GM12878 (cell line): ENCODE results near the gene TSPEAR. TPM values are rescaled to one million over a fixed set of nuclear protein-coding genes. Genes with fewer than 3 reads are reported as not detected.

Source experiments
- ATAC-seq: fragments of 200-7000 bp; cut with Tn5 transposase; 3 replicates; pipeline ENCODE4 v1.9.1; 2020; ENCODE audit warnings: mild to moderate bottlenecking, moderate library complexity
- BruUV-seq: library from RNA; stranded (reverse); fragments of 400-500 nt; replicated peaks from 2 replicates; lab custom pipeline; 2021; lab: Mats Ljungman, UMichigan
- CTCF ChIA-PET: fragments of 300-600 bp; sonication (Branson Sonifier 250); formaldehyde crosslinking; extraction: SDS; loops from one replicate; lab custom pipeline; 2021; ENCODE audit warnings: inconsistent platforms; lab: Yijun Ruan, JAX
- POLR2A ChIA-PET: fragments of 350-600 bp; formaldehyde crosslinking; extraction: SDS; loops from one replicate; lab custom pipeline; 2021; ENCODE audit warnings: inconsistent platforms; lab: Charles Lee
- RAD21 ChIA-PET: fragments of 300-600 bp; sonication (Branson Sonifier 250); formaldehyde crosslinking; loops from one replicate; lab custom pipeline; 2023; ENCODE audit warnings: antibody characterized with exemption; ENCODE audit not compliant: unreplicated experiment; lab: Charles Lee
- SMC1A ChIA-PET: fragments of 300-600 bp; sonication (Branson Sonifier 250); formaldehyde crosslinking; loops from one replicate; lab custom pipeline; 2023; ENCODE audit not compliant: unreplicated experiment, uncharacterized antibody; lab: Charles Lee
- DNase-seq: peaks from one replicate; pipeline ENCODE4 v3.0.0-alpha.2; 2011; ENCODE audit warnings: low read depth, low spot score
- FAIRE-seq: peaks from 3 replicates; lab custom pipeline; 2011; peaks lifted over from hg19 to GRCh38; lab: Jason Lieb, UNC
- H2AFZ ChIP-seq: 2 replicates; pipeline ENCODE4 v1.6.0; 2011; ENCODE audit warnings: low read depth, low read length, control low read depth; ENCODE audit not compliant: control insufficient read depth
- H3K27ac ChIP-seq: 2 replicates; pipeline ENCODE4 v1.5.1; 2011; ENCODE audit warnings: control low read depth; ENCODE audit not compliant: control insufficient read depth, insufficient read depth
- H3K27me3 ChIP-seq, 2 experiments: replicated peaks in 1 of 2; 2 replicates each; pipeline versions ENCODE4 v1.6.0 to v1.6.1; 2011; ENCODE audit warnings: low read length in 1 of 2; ENCODE audit not compliant: control insufficient read depth in 2 of 2, insufficient read depth in 2 of 2
- H3K36me3 ChIP-seq, 2 experiments: 2 replicates each; pipeline ENCODE4 v1.5.1; 2011; ENCODE audit warnings: low read length in 1 of 2; ENCODE audit not compliant: control insufficient read depth in 2 of 2, insufficient read depth in 2 of 2
- H3K4me1 ChIP-seq: 2 replicates; pipeline ENCODE4 v1.6.1; 2011; ENCODE audit warnings: mild to moderate bottlenecking, low read length, moderate library complexity, mixed read lengths; ENCODE audit not compliant: control insufficient read depth, insufficient read depth
- H3K4me2 ChIP-seq: 2 replicates; pipeline ENCODE4 v1.6.0; 2011; ENCODE audit warnings: control low read depth; ENCODE audit not compliant: control insufficient read depth, insufficient read depth
- H3K4me3 ChIP-seq: fragments of 200-600 bp; sonication (generic); 2 replicates; pipeline ENCODE4 v1.5.1; 2016
- H3K79me2 ChIP-seq: 2 replicates; pipeline ENCODE4 v1.6.0; 2011; ENCODE audit warnings: low read length; ENCODE audit not compliant: control insufficient read depth, insufficient read depth
- H3K9ac ChIP-seq: 2 replicates; pipeline ENCODE4 v1.8.0; 2011; ENCODE audit warnings: low read length, control low read depth, mixed read lengths; ENCODE audit not compliant: control insufficient read depth, insufficient read depth
- H3K9me3 ChIP-seq: replicated peaks from 3 replicates; pipeline ENCODE4 v1.5.1; 2011; ENCODE audit warnings: mild to moderate bottlenecking, low read length; ENCODE audit not compliant: control insufficient read depth, insufficient read depth
- H4K20me1 ChIP-seq: 2 replicates; pipeline ENCODE4 v1.6.0; 2011; ENCODE audit not compliant: control insufficient read depth, insufficient read depth
- BACH1 ChIP-seq: fragments of 450-650 bp; IDR thresholded peaks from 2 replicates; pipeline ENCODE4 v1.6.1; 2017; ENCODE audit warnings: mild to moderate bottlenecking, borderline replicate concordance
- BCLAF1 ChIP-seq: fragments of 450-650 bp; IDR thresholded peaks from 2 replicates; pipeline ENCODE4 v1.6.1; 2017; ENCODE audit warnings: antibody characterized with exemption, mild to moderate bottlenecking, moderate library complexity
- MXI1 ChIP-seq: fragments of 150-350 bp; IDR thresholded peaks from 2 replicates; pipeline ENCODE4 v1.6.1; 2011; ENCODE audit warnings: low read depth, mild to moderate bottlenecking, inconsistent platforms, low read length, improper control_type of control experiment
- POLR2AphosphoS5 ChIP-seq: IDR thresholded peaks from 2 replicates; pipeline ENCODE4 v1.6.1; 2011; ENCODE audit warnings: mild to moderate bottlenecking, low read length, inconsistent platforms
- WGBS: methylation state at CpG from one replicate; pipeline ENCODE4 v1.1.6; 2016; ENCODE audit warnings: low lambda C conversion rate; ENCODE audit not compliant: insufficient replicate concordance, insufficient coverage; ENCODE audit errors: missing lambda C conversion rate; 5-methylcytosine and 5-hydroxymethylcytosine counted together
- in situ Hi-C: fragments of 300-500 bp; cut with MboI; formaldehyde crosslinking; loops from 9 replicates; pipeline ENCODE4 v1.14.3; 2018; ENCODE audit warnings: mixed read lengths
- intact Hi-C: fragments of 100-400 bp; cut with micrococcal nuclease; formaldehyde crosslinking; loops from one replicate; pipeline ENCODE4 v1.14.2; 2022; ENCODE audit not compliant: unreplicated experiment
- polyA plus RNA-seq, 11 experiments: library from polyadenylated mRNA; depleted of rRNA in 4 of 11; unstranded in 6 of 11; stranded (reverse) in 5 of 11; fragments of >200 nt; fragmentation: Nextera tagmentation in 4 of 11; fragmentation: Illumina TruSeq in 1 of 11; extraction: Ambion mirVana in 4 of 11; extraction: Trizol in 1 of 11; gene quantifications; 1 replicate in 1 of 11; 2 replicates in 10 of 11; pipeline versions ENCODE4 v1.2.1 to v1.2.3, GENCODE V29; 2011 to 2016; ENCODE audit warnings: inconsistent platforms in 2 of 11, missing spikeins in 2 of 11, low read depth in 1 of 11
- total RNA-seq, 4 experiments: library from RNA; depleted of rRNA in 3 of 4; stranded (reverse); fragments of >200 nt in 3 of 4; fragmentation: Illumina TruSeq in 1 of 4; extraction: Trizol in 1 of 4; gene quantifications; 2 replicates each; pipeline versions ENCODE4 v1.2.1 to v1.2.3, GENCODE V29; 2013 to 2021

Gene TSPEAR
- total and polyA plus RNA-seq, 10 of the 15 experiments (the other 5 are each of a cell fraction or from before 2014, with no cell fraction given), result not detected

GRCh38 chr21:44520326-44521300 is 190.8 kb downstream of the TSPEAR start:
- RAD21 ChIA-PET, result no interaction called here
- ATAC-seq, result no peak

More at GRCh38 chr21:44520326-44521300, 190.8 kb downstream of the TSPEAR start:
- H4K20me1 ChIP-seq, result no peaks in the 10 kb centered on the region
- TF ChIP-seq POLR2AphosphoS5 (no peak), BCLAF1 (no peak), MXI1 (no peak), BACH1 (no peak)
- ChIA-PET CTCF (no interaction called here), POLR2A (no interaction called here), SMC1A (no interaction called here)
- no peak for FAIRE-seq
- no peak overlapping the region for H3K27ac ChIP-seq
- no peaks in the 10 kb centered on the region for H3K27me3 ChIP-seq
- DNase-seq, result no peak
- no peak overlapping the region for H2AFZ ChIP-seq
- intact Hi-C loops, result no loop called here
- no peaks in the 10 kb centered on the region for H3K4me1 ChIP-seq
- H3K36me3 ChIP-seq, result no peaks in the 10 kb centered on the region
- in situ Hi-C loops, result no loop called here
- H3K9ac ChIP-seq, result no peak overlapping the region
- no peak overlapping the region for H3K4me2 ChIP-seq
- H3K9me3 ChIP-seq, result no peaks in the 10 kb centered on the region; the same call in 2 of the 3 replicates
- H3K79me2 ChIP-seq, result no peaks in the 10 kb centered on the region
- 48% methylated on average over 31 of the region's 31 CpGs for whole genome bisulfite sequencing
- BruUV-seq, result no TSS peak
- H3K4me3 ChIP-seq, result no peak overlapping the region
